ENCODE results near the gene MXRA5.

DNA sequence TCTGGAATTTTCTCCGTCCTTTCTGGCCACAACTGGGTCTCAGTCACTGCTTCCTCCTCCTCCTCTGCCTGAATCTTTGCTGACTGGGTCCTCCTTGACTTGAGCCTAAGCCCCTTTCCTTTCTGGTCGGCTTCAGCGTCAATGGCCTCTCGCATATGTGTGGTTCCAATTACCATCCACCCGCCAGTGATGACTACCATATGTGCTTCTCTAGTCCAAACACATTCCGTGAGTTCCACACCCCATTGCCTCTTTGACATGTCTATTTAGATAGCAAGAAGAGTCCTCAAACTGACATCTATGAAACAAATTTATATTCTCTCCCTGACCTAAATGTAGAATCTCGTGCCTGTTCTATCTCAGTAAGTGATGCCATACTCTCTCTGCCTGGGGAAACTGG lies 19.8 kb downstream of the MXRA5 start:
- TF ChIP-seq, protein P1, sequence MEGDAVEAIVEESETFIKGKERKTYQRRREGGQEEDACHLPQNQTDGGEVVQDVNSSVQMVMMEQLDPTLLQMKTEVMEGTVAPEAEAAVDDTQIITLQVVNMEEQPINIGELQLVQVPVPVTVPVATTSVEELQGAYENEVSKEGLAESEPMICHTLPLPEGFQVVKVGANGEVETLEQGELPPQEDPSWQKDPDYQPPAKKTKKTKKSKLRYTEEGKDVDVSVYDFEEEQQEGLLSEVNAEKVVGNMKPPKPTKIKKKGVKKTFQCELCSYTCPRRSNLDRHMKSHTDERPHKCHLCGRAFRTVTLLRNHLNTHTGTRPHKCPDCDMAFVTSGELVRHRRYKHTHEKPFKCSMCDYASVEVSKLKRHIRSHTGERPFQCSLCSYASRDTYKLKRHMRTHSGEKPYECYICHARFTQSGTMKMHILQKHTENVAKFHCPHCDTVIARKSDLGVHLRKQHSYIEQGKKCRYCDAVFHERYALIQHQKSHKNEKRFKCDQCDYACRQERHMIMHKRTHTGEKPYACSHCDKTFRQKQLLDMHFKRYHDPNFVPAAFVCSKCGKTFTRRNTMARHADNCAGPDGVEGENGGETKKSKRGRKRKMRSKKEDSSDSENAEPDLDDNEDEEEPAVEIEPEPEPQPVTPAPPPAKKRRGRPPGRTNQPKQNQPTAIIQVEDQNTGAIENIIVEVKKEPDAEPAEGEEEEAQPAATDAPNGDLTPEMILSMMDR (IDR thresholded peaks at IDR 0.05) = no peak
- no peak for TF ChIP-seq POLR2A (IDR thresholded peaks at IDR 0.05)

Measured in adrenal gland (tissue), 5 donors.